Stomach (tissue), 4 donors: ENCODE results near the gene GTPBP4.

Experiments
- EP300 ChIP-seq: sonication (generic); formaldehyde crosslinking; IDR thresholded peaks from one replicate; pipeline ENCODE4 v1.6.1; 2017; ENCODE audit warnings: antibody characterized with exemption
- POLR2A ChIP-seq, 4 donors: fragments of 450-650 bp; IDR thresholded peaks; one replicate each; pipeline ENCODE4 v1.6.1; 2016; ENCODE audit warnings: antibody characterized with exemption in 4 of 4, control low read depth in 2 of 4, mild to moderate bottlenecking in 1 of 4, moderate library complexity in 1 of 4
- TF ChIP-seq, protein P1 (sequence below), 7 experiments: fragments of 450-650 bp in 4 of 7; fragments of 200-600 bp in 3 of 7; sonication (generic) in 3 of 7; IDR thresholded peaks; one replicate each; pipeline ENCODE4 v1.5.1; 2016 to 2019; ENCODE audit warnings: antibody characterized with exemption in 7 of 7, control low read depth in 2 of 7, mild to moderate bottlenecking in 1 of 7

DNA sequence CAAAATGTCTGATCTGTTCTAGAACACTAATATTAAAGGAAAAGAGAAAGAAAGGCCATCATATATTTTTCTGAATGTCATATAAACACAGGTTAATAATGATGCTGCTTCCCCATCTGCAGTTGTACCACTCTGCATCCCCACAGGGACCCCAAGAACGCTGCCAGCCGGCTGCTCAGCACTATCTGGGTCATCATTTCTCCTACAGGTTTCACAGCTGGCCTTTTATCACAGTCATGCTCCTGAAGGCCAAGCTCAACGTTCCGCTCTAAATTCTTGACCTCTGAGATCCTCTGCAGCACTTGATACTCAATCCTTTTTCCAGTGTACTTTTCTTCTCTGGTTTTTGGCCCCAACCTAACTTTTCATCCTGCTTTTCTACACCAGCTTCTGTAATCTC lies 55.9 kb downstream of the GTPBP4 start:
- no peak for TF ChIP-seq POLR2A (IDR thresholded peaks at IDR 0.05)
- TF ChIP-seq EP300 = no peak
- TF ChIP-seq, protein P1, sequence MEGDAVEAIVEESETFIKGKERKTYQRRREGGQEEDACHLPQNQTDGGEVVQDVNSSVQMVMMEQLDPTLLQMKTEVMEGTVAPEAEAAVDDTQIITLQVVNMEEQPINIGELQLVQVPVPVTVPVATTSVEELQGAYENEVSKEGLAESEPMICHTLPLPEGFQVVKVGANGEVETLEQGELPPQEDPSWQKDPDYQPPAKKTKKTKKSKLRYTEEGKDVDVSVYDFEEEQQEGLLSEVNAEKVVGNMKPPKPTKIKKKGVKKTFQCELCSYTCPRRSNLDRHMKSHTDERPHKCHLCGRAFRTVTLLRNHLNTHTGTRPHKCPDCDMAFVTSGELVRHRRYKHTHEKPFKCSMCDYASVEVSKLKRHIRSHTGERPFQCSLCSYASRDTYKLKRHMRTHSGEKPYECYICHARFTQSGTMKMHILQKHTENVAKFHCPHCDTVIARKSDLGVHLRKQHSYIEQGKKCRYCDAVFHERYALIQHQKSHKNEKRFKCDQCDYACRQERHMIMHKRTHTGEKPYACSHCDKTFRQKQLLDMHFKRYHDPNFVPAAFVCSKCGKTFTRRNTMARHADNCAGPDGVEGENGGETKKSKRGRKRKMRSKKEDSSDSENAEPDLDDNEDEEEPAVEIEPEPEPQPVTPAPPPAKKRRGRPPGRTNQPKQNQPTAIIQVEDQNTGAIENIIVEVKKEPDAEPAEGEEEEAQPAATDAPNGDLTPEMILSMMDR (IDR thresholded peaks at IDR 0.05) = no peak
